22Rv1 (cell line): ENCODE measurements around the gene ERF.

Experiments used
- CTCF ChIP-seq: fragments of 450-650 bp; IDR thresholded peaks from 2 replicates; pipeline ENCODE4 v1.5.1; 2017; ENCODE audit warnings: mild to moderate bottlenecking
- ZFX ChIP-seq: fragments of 450-650 bp; IDR thresholded peaks from 2 replicates; pipeline ENCODE4 v1.6.1; 2017; ENCODE audit warnings: antibody characterized with exemption, borderline replicate concordance

GRCh38 chr19:42268704-42269477 lies 14.0 kb upstream of the ERF start, which contains the start of gene CIC:
- TF ChIP-seq CTCF: no peak
- TF ChIP-seq ZFX: no peak
